GM23248 (cell line): ENCODE results near the gene ZNF679.

Source experiments
- EZH2 ChIP-seq: fragments of 200-600 bp; sonication (generic); IDR thresholded peaks from 2 replicates; pipeline ENCODE4 v1.6.1; 2018; ENCODE audit warnings: antibody characterized with exemption, mild to moderate bottlenecking; ENCODE audit not compliant: insufficient read depth, poor library complexity, severe bottlenecking
- EZH2phosphoT487 ChIP-seq: fragments of 200-600 bp; sonication (generic); IDR thresholded peaks from 2 replicates; pipeline ENCODE4 v1.6.1; 2018; ENCODE audit warnings: antibody characterized with exemption, moderate library complexity, mild to moderate bottlenecking, low read depth; ENCODE audit not compliant: insufficient read depth

DNA sequence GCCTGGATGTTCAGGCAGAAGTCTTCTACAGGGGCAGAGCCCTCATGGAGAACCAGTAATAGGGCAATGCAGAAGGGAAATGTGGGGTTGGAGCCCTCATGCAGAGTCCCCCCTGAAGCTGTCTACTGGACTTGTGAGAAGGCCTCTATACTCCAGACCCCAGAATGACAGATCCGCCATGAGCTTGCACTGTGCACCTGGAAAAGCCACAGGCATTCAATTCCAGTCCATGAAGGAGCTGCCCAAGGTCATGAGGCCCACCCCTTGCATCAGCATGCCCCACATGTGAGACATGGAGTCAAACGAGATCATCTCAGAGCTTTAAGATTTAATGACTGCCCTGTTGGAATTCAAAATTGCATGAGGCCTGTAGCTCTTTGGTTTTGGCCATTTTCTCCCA, 4.9 kb upstream of the ZNF679 start:
- TF ChIP-seq EZH2 (no peak), EZH2phosphoT487 (no peak)
